B cell (primary cell): ENCODE data around the gene UGT1A9. TPM values are rescaled to one million over a fixed set of nuclear protein-coding genes. Genes with fewer than 3 reads are reported as not detected.
"Not testable (repeated sequence)": the region's sequence is repeated elsewhere in the genome, so short reads cannot be mapped to it uniquely, and the experiment has no call there.

ENCODE experiments used
- ATAC-seq: fragments of 200-7000 bp; cut with Tn5 transposase; one replicate; pipeline ENCODE4 v1.10.0; 2021; ENCODE audit warnings: low read depth, mild to moderate bottlenecking, moderate number of reproducible peaks, moderate library complexity
- CTCF ChIA-PET: fragments of 350-600 bp; sonication (Branson Sonifier 250); formaldehyde crosslinking; loops from one replicate; lab custom pipeline; 2021; ENCODE audit warnings: antibody characterized with exemption, inconsistent platforms; lab: Charles Lee
- POLR2A ChIA-PET: fragments of 350-600 bp; sonication (Branson Sonifier 250); formaldehyde crosslinking; loops from one replicate; lab custom pipeline; 2021; ENCODE audit warnings: antibody characterized with exemption; lab: Charles Lee
- DNase-seq: peaks from one replicate; pipeline ENCODE4 v3.0.0; 2013
- H2AFZ ChIP-seq: 2 replicates; pipeline ENCODE4 v1.6.1; 2012; ENCODE audit warnings: mild to moderate bottlenecking, low read depth, low read length; ENCODE audit not compliant: insufficient read depth, poor library complexity, severe bottlenecking
- H3K27ac ChIP-seq, 2 donors: 1 replicate in 1 of 2; 2 replicates in 1 of 2; pipeline ENCODE4 v1.5.1; 2012 to 2013; ENCODE audit warnings: low read length in 2 of 2, mild to moderate bottlenecking in 2 of 2, moderate library complexity in 1 of 2
- H3K27me3 ChIP-seq, 4 experiments: fragments of 200-600 bp in 1 of 4; sonication (generic) in 1 of 4; replicated peaks in 1 of 4; 1 replicate in 2 of 4; 2 replicates in 2 of 4; pipeline versions ENCODE4 v1.6.1 to v1.7.0; 2013 to 2016; ENCODE audit warnings: low read length in 3 of 4, mild to moderate bottlenecking in 2 of 4, mixed read lengths in 1 of 4, moderate library complexity in 1 of 4; ENCODE audit not compliant: insufficient read depth in 4 of 4, control insufficient read depth in 3 of 4; ENCODE audit errors: control extremely low read depth in 1 of 4
- H3K36me3 ChIP-seq, 2 experiments: replicated peaks in 1 of 2; 1 replicate in 1 of 2; 2 replicates in 1 of 2; pipeline versions ENCODE4 v1.6.1 to v1.7.1; 2013; ENCODE audit warnings: low read length in 1 of 2; ENCODE audit not compliant: insufficient read depth in 2 of 2, control insufficient read depth in 1 of 2; ENCODE audit errors: control extremely low read depth in 1 of 2, extremely low read depth in 1 of 2
- H3K4me1 ChIP-seq, 2 donors: fragments of 200-600 bp in 1 of 2; sonication (generic) in 1 of 2; 1 replicate in 1 of 2; 2 replicates in 1 of 2; pipeline versions ENCODE4 v1.5.1 to v1.6.1; 2013 to 2017; ENCODE audit warnings: low read length in 2 of 2; ENCODE audit not compliant: control insufficient read depth in 2 of 2, insufficient read depth in 2 of 2
- H3K4me2 ChIP-seq: replicated peaks from 2 replicates; pipeline ENCODE3; 2012; ENCODE audit warnings: mild to moderate bottlenecking, low read depth, low read length; ENCODE audit not compliant: poor library complexity, severe bottlenecking
- H3K4me3 ChIP-seq, 5 experiments: fragments of 200-600 bp in 1 of 5; sonication (generic) in 1 of 5; 1 replicate in 3 of 5; 2 replicates in 2 of 5; pipeline versions ENCODE4 v1.5.1 to v1.7.0; 2011 to 2016; ENCODE audit warnings: low read length in 4 of 5, mild to moderate bottlenecking in 4 of 5, low read depth in 2 of 5, control low read depth in 1 of 5, moderate library complexity in 1 of 5; ENCODE audit not compliant: insufficient read depth in 1 of 5; ENCODE audit errors: control extremely low read depth in 1 of 5, extremely low read depth in 1 of 5
- H3K79me2 ChIP-seq: fragments of 200-600 bp; sonication (generic); one replicate; pipeline ENCODE4 v1.6.0; 2016; ENCODE audit warnings: low read length; ENCODE audit not compliant: control insufficient read depth, insufficient read depth
- H3K9ac ChIP-seq: fragments of 200-600 bp; sonication (generic); 2 replicates; pipeline ENCODE4 v1.6.1; 2017; ENCODE audit warnings: mild to moderate bottlenecking, low read length, moderate library complexity
- H3K9me3 ChIP-seq, 3 donors: one replicate each; pipeline versions ENCODE4 v1.6.1 to v1.7.1; 2013; ENCODE audit warnings: low read length in 2 of 3; ENCODE audit not compliant: control insufficient read depth in 2 of 3, insufficient read depth in 1 of 3; ENCODE audit errors: control extremely low read depth in 1 of 3
- H4K20me1 ChIP-seq: 2 replicates; pipeline ENCODE4 v1.6.0; 2012; ENCODE audit warnings: mild to moderate bottlenecking, low read length; ENCODE audit not compliant: insufficient read depth, control insufficient read depth, poor library complexity, severe bottlenecking
- H3K27ac Mint-ChIP-seq: one replicate; pipeline ENCODE4 v1.8.0; 2021; ENCODE audit warnings: mixed read lengths
- H3K27me3 Mint-ChIP-seq: one replicate; pipeline ENCODE4 v1.8.0; 2021; ENCODE audit warnings: mixed read lengths
- H3K4me1 Mint-ChIP-seq: one replicate; pipeline ENCODE4 v1.8.0; 2021; ENCODE audit warnings: mixed read lengths
- H3K4me3 Mint-ChIP-seq: one replicate; pipeline ENCODE4 v1.8.0; 2021; ENCODE audit warnings: mixed read lengths
- H3K9me3 Mint-ChIP-seq: one replicate; pipeline ENCODE4 v1.8.0; 2022; ENCODE audit warnings: mixed read lengths; ENCODE audit not compliant: insufficient read depth
- CTCF ChIP-seq: fragments of 200-600 bp; IDR thresholded peaks from one replicate; pipeline ENCODE4 v1.8.0; 2022; ENCODE audit warnings: antibody characterized with exemption, mild to moderate bottlenecking
- EZH2 ChIP-seq: IDR thresholded peaks from 2 replicates; pipeline ENCODE4 v1.6.1; 2012; ENCODE audit warnings: borderline replicate concordance, low read depth, mild to moderate bottlenecking, moderate library complexity, low read length; ENCODE audit not compliant: insufficient read depth, poor library complexity, severe bottlenecking
- WGBS: methylation state at CpG from one replicate; pipeline ENCODE4 v1.1.5; 2013; ENCODE audit warnings: missing lambda C conversion rate; ENCODE audit not compliant: insufficient coverage; 5-methylcytosine and 5-hydroxymethylcytosine counted together
- intact Hi-C: fragments of 100-400 bp; cut with micrococcal nuclease; formaldehyde crosslinking; loops from one replicate; pipeline ENCODE4 v1.10.0; 2022
- polyA plus RNA-seq: library from polyadenylated mRNA; depleted of rRNA; stranded (reverse); fragments of >200 nt; gene quantifications from 2 replicates; pipeline ENCODE4 v1.2.3, GENCODE V29; 2012
- total RNA-seq, 2 donors: library from RNA; stranded (reverse); fragments of 120-200 nt in 1 of 2; gene quantifications; 1 replicate in 1 of 2; 2 replicates in 1 of 2; pipeline versions ENCODE4 v1.2.3 to v1.2.4, GENCODE V29; 2013 to 2022

The UGT1A9 gene
- total and polyA plus RNA-seq, 2 donors (not counting 1 experiment from before 2014, with no cell fraction given): not detected

GRCh38 chr2:233745073-233745755, 73.5 kb downstream of the UGT1A9 start:
- no peak overlapping the region for H3K27ac Mint-ChIP-seq
- 100% methylated on average over 2 of the region's 5 CpGs for WGBS
- Histone ChIP-seq H3K4me1 (no peaks in the 10 kb centered on the region), H2AFZ (no peak overlapping the region), H4K20me1 (no peaks in the 10 kb centered on the region), H3K9ac (no peak overlapping the region), H3K27me3 (peaks cover 0 to 3% (median 0%) of the 10 kb centered on the region in 4 experiments), H3K4me2 (no peak overlapping the region), H3K79me2 (no peaks in the 10 kb centered on the region), H3K36me3 (no peaks in the 10 kb centered on the region), H3K9me3 (peaks cover 0 to 5% (median 0%) of the 10 kb centered on the region in 3 donors), H3K4me3 (no peak overlapping the region), H3K27ac (no peak overlapping the region)
- CTCF ChIA-PET: no interaction called here
- no peak overlapping the region for H3K4me3 Mint-ChIP-seq
- no peak for TF ChIP-seq CTCF
- TF ChIP-seq EZH2: no peak
- H3K27me3 Mint-ChIP-seq: peaks cover 45% of the 10 kb centered on the region
- no peak for ATAC-seq
- intact Hi-C loops: no loop called here
- no peaks in the 10 kb centered on the region for H3K4me1 Mint-ChIP-seq
- POLR2A ChIA-PET: no interaction called here
- peaks cover 4% of the 10 kb centered on the region for H3K9me3 Mint-ChIP-seq
- DNase-seq: no peak

GRCh38 chr2:233745838-233746237, 74.1 kb downstream of the UGT1A9 start:
- H3K9me3 ChIP-seq: peaks cover 0 to 11% (median under 1%) of the 10 kb centered on the region in 3 donors
- H3K4me3 Mint-ChIP-seq, CTCF ChIA-PET, intact Hi-C loops, H3K27me3 ChIP-seq, DNase-seq, H3K9ac ChIP-seq, H3K4me1 ChIP-seq, H3K36me3 ChIP-seq, H2AFZ ChIP-seq, H3K9me3 Mint-ChIP-seq, H3K27ac Mint-ChIP-seq, POLR2A ChIA-PET, H3K79me2 ChIP-seq, H4K20me1 ChIP-seq, ATAC-seq, H3K4me3 ChIP-seq, H3K4me2 ChIP-seq, H3K27ac ChIP-seq, H3K4me1 Mint-ChIP-seq: not testable (repeated sequence)
- H3K27me3 Mint-ChIP-seq: peaks cover 43% of the 10 kb centered on the region
- WGBS: 77% methylated on average over 2 of the region's 2 CpGs
